HG02571 (cell line): ENCODE measurements around the gene ZCCHC7.
"Not testable (repeated sequence)": the region's sequence is repeated elsewhere in the genome, so short reads cannot be mapped to it uniquely, and the experiment has no call there.

Experiments used
- ATAC-seq: cut with Tn5 transposase; IDR thresholded peaks from one replicate; pipeline ENCODE4 v1.9.1; 2021; ENCODE audit warnings: mild to moderate bottlenecking, moderate library complexity; ENCODE audit not compliant: unreplicated experiment

Gene ZCCHC7

GRCh38 chr9:37203456-37203855 lies 83.1 kb downstream of the ZCCHC7 start:
- not testable (repeated sequence) for ATAC-seq

DNA sequence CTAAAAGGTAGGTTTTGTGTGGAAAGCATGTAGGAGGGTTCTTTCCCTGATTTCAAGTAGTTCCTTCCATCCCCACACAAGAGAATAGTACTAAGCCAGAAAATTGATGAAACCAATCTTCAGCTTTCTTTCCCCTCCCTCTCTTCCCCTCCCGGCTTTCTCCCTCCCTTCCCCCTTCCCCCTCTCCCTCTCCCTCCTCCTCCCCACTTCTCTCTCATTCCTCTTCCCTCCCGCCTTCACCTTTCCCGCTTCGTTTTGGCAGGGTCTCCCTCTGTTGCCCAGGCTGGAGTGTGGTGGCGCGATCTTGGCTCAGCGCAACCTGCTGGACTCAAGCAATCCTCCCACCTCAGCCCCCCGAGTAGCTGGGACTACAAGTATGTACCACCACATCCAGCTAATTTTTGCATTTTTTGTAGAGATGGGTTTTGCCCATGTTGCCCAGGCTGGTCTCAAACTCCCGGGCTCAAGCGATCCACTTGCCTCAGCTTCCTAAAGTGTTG lies 85.8 kb downstream of the ZCCHC7 start:
- ATAC-seq = no peak

DNA sequence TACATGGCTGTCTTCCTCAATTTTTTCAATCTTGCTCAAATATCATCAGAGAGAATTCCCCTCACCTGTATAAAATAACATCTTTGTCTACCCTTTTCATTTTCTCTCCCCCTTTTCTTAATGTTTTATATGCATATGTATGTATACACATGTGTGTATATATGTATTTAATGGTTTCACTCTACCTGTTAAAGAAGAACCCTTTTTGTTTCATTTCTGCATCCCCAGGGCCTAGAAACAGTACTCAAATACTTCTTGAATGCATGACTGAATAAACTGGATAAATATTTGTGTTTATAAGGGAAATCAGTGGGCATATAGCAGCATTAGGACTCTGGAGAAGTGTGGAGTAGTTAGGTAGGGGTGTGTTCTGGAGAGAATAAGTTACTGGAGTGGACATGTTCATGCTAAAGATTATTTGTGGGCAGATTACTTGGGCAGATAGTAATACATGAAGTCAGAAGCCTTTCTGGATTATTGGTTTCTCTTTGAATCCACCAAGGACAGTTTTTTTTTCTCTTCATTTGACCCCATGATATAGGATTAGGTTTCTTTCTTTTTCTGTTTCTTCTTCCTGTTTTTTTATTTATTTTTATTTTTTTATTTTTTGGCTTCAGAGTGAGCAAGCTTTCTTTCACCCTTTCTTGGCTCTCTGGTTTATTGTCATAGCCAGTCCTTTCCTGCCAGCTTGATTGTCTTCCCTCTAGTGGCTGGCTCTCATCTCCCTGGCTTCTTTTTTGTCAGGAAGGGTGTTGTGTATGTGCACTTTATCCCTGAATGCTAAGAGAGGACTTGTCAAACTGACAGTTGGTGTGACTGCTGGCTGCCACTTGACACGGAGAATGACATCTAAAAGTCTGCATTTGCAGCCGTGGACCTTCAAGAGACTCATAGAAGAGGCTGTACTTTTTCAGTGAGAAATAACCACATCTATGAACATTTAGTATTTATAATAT lies 89.3 kb downstream of the ZCCHC7 start:
- no peak for ATAC-seq

- ATAC-seq = no peak
Measured at GRCh38 chr9:37210737-37211523, 90.6 kb downstream of the ZCCHC7 start.

DNA sequence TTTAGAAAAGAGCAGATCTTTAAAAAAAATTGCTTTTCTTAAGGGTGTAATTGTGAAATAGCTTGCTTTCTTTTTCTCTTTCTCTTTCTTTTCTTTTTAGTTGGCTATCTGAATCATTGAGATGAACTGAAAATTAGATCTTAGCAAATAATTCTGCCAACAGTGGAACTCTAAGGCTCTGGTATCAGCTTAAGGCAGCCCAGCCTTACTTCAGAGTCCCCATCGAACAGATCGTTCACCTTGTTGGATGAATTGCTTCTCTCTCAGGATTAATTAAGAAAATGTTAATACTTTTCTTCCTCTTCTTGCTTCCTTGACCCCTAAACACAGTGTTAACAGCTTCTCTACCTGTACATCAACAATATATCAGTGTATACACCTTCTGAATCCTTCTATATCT lies 92.1 kb downstream of the ZCCHC7 start:
- ATAC-seq = no peak

GRCh38 chr9:37215381-37215780 lies 95.0 kb downstream of the ZCCHC7 start:
- no peak for ATAC-seq

- ATAC-seq = no peak
Measured at GRCh38 chr9:37215830-37216229, 95.5 kb downstream of the ZCCHC7 start.

GRCh38 chr9:37217161-37217560 lies 96.8 kb downstream of the ZCCHC7 start:
- ATAC-seq = no peak

DNA sequence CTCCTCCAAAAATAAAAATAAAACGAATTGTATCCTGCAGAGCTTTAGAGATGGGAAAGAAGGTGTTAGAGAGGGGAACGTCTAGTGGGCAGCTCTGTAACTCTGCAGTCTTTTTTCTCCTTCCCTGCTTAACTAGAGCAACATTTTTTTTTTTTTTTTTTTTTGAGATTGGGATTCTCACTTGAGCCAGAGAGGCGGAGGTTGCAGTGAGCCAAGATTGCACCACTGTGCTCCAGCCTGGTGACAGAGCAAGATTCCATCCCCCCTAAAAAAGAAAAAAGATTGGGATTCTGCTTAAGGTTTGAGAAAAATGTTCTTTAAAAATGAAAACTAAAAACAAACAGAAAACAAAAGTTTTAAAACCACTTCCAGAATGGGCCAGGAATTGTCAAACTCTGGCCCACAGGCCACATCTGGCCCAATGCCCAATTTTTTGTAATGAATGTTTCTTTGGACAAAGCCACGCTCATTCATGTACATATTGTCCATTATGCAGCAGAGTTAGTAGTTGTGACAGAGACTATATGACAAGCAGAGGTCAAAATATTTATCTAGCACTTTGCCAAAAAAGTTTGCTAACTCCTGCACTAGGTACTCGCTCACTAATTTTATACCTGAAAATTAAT lies 98.5 kb downstream of the ZCCHC7 start:
- no peak for ATAC-seq

- no peak for ATAC-seq
Measured at GRCh38 chr9:37220971-37221370, 100.6 kb downstream of the ZCCHC7 start.

DNA sequence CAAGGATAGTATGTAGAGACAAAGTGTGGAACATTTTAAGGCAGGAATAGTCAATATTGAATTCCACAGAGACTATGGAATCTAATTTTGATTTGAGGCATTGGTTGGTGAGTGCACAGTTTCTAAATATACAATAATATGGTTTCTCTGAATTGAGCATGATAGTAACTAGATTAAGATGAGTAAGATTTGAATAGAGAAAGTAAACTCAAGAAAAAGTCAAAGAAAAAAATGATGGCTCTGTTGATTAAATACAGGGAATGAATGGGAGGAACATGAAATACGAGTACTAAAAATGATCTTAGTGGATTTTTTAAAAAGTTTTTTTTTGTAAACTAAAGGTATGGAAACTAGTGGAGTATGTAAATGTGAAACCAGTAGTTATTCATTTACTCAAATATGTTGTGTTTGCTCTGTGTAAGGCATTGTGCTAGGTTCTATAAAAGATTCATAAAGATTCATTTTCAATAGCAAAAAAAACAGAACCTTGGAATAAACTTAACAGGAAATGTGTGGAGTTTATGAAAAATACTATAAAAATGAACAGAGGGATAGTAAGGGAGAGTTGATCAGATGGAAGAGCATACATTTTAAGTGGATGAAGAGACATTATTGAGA lies 101.2 kb downstream of the ZCCHC7 start:
- ATAC-seq = no peak

DNA sequence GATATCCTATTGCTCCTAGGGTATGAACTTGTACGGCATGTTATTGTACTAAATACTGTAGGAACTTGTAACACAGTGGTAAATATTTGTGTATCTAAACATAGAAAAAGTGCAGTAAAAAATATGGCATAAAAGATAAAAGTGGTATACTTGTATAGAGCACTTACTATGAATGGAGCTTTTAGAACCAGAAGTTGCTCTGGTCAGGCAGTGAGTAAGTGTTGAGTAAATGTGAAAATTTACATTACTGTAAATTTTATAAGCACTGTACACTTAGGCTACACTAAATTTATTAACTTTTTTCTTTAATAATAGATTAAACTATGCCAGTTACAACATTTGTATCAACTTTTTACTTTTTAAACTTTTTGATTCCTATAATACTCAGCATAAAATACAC lies 109.1 kb downstream of the ZCCHC7 start:
- no peak for ATAC-seq

- no peak for ATAC-seq
Measured at GRCh38 chr9:37229882-37230482, 109.6 kb downstream of the ZCCHC7 start.

DNA sequence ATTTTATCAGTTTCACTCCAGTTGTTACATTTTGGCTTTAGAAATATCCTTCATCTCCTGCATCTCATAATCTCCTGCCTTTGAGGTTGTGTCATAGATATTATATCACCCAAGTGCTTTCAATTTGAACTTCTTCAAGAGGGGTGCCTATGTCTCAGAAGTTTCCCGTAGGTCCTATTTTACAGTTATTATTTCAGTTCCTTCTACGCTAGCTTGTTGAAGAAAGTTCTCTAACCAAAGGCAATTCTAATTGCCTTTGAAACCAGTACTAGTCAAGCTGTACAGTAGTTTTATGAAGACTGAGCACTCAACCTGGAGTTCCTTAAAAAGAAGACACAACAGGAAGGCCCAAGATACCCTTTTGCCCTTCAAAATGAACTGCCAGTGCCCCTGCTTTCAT lies 116.4 kb downstream of the ZCCHC7 start:
- ATAC-seq = no peak

DNA sequence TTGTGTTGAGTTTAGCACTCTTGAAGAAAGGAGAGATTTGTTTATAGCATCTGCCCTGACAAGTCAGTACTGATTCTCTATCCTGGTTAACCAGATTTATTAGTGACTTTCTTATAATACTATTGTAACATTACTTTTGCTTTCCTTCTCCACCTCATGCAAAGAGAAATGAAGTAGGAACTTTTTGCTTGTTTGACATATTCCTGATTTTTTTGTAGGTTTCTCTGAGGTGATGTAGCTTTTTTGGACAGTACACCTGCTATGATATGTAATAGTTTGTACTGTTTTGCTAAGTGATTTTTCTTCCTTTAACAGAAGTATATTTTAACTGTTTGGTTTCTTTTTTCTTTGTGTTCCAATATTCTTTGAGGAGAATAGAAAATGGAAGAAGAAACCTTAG lies 117.7 kb downstream of the ZCCHC7 start:
- ATAC-seq = no peak

DNA sequence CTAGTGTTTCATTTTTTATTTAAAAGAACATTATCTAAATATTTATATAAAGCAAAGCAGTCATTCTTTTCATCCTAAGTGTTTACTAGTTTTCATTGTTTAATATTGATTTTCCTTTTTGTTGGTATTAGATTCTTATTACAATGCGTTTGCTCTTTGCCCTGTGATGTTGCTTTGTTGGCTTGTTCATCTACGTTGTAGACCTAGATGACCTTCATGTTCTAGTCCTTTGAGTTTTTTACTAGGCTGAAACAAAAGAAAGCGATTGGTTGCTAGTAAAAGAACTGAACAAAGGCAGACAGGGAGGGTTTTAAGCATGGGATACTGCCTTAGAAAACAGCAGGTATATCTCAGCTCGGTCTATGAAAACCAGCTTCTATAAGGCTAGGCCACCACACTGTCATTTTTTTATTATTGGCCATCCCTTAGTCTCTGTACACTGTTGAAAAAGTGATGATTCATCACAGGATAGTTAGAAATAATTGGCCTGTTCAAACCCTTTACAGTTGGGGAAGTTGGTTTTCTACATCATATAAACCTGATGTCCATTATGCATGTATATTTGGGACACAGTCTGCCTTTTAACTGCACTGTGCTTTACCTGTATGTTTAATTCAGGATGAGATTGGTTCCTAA lies 119.0 kb downstream of the ZCCHC7 start:
- no peak for ATAC-seq

- ATAC-seq = no peak
Measured at GRCh38 chr9:37239921-37240320, 119.5 kb downstream of the ZCCHC7 start.

DNA sequence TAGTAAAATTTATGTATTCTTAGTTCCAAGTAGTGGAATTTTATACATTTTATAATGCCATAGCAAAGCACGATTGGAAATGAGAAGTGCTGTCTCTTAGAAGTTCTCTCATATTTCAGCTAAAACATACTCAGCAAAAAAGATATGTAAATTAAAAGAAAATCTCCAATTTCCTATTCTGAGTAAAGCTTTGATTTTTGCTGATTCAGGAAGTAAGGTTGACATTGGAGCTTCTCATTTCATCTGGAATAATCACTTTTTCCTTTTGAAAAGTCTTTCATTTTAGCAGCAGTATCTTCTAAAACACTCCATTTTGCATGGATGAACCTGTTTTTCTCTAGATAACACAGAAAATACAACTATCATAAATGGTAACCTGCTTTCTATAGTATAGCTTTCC lies 121.0 kb downstream of the ZCCHC7 start:
- no peak for ATAC-seq

DNA sequence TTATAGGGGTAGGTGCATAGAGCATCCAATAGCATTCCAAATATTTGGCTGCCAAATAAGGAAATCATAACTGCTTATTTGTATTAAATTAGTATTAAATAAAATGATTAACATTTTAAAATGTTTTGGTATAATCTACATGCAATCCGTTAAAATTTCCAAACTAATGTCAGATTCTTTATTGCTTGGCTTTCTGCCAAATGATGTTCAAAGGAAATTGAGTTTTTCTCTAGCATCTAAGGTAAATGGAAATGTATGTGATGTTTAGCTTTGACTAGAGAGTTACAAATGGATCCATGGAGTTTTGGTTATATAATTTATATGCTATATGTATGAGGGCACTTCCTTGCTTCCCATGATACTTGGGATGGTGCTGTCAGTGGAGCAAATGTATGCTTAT lies 121.7 kb downstream of the ZCCHC7 start:
- no peak for ATAC-seq
